Pancreas (tissue), 10 donors: ENCODE results near the gene ACTMAP. TPM values are rescaled to one million over a fixed set of nuclear protein-coding genes. Genes with fewer than 3 reads are reported as not detected.
"Not testable (repeated sequence)": the region's sequence is repeated elsewhere in the genome, so short reads cannot be mapped to it uniquely, and the experiment has no call there.

Experiments used
- ATAC-seq, 4 donors: fragments of 200-7000 bp; cut with Tn5 transposase; one replicate each; pipeline versions ENCODE4 v1.8.0 to v1.9.1; 2020; ENCODE audit warnings: mild to moderate bottlenecking in 4 of 4, moderate library complexity in 4 of 4
- DNase-seq, 6 donors: peaks; one replicate each; pipeline ENCODE4 v3.0.0-alpha.2; 2020
- FAIRE-seq: peaks from 2 replicates; lab custom pipeline; 2012; peaks lifted over from hg19 to GRCh38; lab: Jason Lieb, UNC
- H3K27ac ChIP-seq, 4 donors: fragments of 200-600 bp; sonication (generic); 1 replicate in 3 of 4; 2 replicates in 1 of 4; pipeline versions ENCODE4 v1.5.0 to v1.8.0; 2020
- H3K27me3 ChIP-seq, 4 donors: fragments of 200-600 bp; one replicate each; pipeline ENCODE4 v1.8.0; 2021
- H3K36me3 ChIP-seq, 3 donors: fragments of 200-600 bp; sonication (generic) in 1 of 3; one replicate each; pipeline versions ENCODE4 v1.5.0 to v1.8.0; 2020 to 2021
- H3K4me1 ChIP-seq, 3 donors: fragments of 200-600 bp; one replicate each; pipeline ENCODE4 v1.8.0; 2021
- H3K4me3 ChIP-seq, 4 donors: fragments of 200-600 bp; sonication (generic) in 2 of 4; one replicate each; pipeline versions ENCODE4 v1.5.0 to v1.8.0; 2020 to 2021
- H3K9me3 ChIP-seq, 4 donors: fragments of 200-600 bp; one replicate each; pipeline ENCODE4 v1.8.0; 2021
- WGBS, 2 donors: extraction: QIAGEN DNeasy Blood & Tissue Kit; methylation state at CpG; one replicate each; pipeline ENCODE4 v1.1.7; 2013; 5-methylcytosine and 5-hydroxymethylcytosine counted together
- intact Hi-C, 3 donors: fragments of 100-400 bp; cut with DNase I; formaldehyde crosslinking; loops; one replicate each; pipeline versions ENCODE4 v1.11.1 to v1.14.2; 2022
- polyA plus RNA-seq, 2 donors: library from polyadenylated mRNA; stranded (reverse); fragments of 200-250 nt; gene quantifications; one replicate each; pipeline ENCODE4 v1.2.3, GENCODE V29; 2013
- total RNA-seq, 6 donors: library from RNA; stranded (reverse); fragmentation: NEBNext Ultra II Directional in 4 of 6; extraction: Animal tissue kit (Norgen Biotek cat#: 25700) in 4 of 6; gene quantifications; one replicate each; pipeline versions ENCODE4 v1.2.1 to v1.2.4, GENCODE V29; 2021 to 2023
- TF ChIP-seq, protein P1 (sequence below), 4 donors: fragments of 200-600 bp; sonication (generic) in 3 of 4; IDR thresholded peaks; one replicate each; pipeline versions ENCODE4 v1.5.0 to v1.8.0; 2021; ENCODE audit warnings: antibody characterized with exemption in 4 of 4
- donor health status: healthy with polysubstance abuse.
- donor health status: DM: no; HTN: no; CAD: no; lungs with moderate emphysema.
- donor health status: DM: no; HTN: no; CAD: no.
- donor health status: control.
- donor health status: control.
- donor health status: Bipolar disorder and iron deficiency.
- donor health status: DM: yes; HTN: yes; CAD: no.
- donor health status: DM: no; HTN: no; CAD: no.
- donor health status: DM: no; HTN: no; CAD: no.
- donor health status: DM: yes; HTN: yes; CAD: no.

ACTMAP gene
- total and polyA plus RNA-seq, 8 donors = 3.2 to 10.1 (median 4.5) TPM

DNA sequence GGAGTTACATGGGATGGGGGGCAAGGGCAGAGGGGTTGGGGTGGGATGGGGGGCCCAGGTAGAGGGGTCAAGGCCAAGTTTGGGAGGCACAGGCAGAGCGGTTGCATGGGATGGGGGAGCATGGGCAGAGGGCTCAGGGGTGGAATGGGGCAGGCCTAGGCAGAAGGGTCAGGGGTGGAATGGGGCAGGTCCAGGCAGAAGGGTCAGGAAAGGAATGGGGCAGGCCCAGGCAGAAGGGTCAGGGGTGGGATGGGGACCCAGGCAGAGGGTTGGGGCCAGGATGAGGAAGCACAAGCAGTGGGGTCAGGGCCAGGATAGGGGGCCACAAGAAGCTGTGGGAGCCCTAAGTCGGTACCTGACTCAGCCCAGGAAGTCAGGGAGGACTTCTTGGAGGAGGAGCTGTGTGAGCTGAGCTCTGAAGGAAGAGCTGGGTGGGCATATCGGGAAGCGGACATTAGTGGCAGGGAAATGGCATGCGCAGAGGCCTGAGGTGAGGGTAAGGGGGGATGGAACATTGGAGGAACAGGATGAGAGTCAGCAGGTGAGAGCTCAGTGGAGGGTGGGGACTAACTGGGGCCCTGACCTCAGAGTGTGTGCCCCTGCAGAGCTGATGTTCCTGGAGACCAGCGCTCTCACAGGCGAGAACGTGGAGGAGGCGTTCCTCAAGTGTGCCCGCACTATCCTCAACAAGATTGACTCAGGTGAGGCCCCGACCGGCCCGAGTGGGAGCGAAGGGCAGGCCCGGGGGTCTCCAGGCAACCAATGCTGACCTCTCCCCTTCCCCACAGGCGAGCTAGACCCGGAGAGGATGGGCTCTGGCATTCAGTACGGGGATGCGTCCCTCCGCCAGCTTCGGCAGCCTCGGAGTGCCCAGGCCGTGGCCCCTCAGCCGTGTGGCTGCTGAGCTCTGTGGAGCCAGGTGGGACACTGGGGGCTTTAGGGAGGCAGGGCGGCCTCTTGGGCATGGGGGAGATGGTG, 36.1 kb upstream of the ACTMAP start:
- H3K27me3 ChIP-seq = no peaks in the 10 kb centered on the region
- intact Hi-C loops = no loop called here
- no peaks in the 10 kb centered on the region for H3K36me3 ChIP-seq
- ATAC-seq = no peak
- no peaks in the 10 kb centered on the region for H3K9me3 ChIP-seq
- DNase-seq = no peak
- H3K4me1 ChIP-seq = no peaks in the 10 kb centered on the region
- no peak overlapping the region for H3K27ac ChIP-seq
- 91 to 96% methylated on average over 25 of the region's 25 CpGs for WGBS, 2 donors
- H3K4me3 ChIP-seq = no peak overlapping the region
- FAIRE-seq = no peak
- TF ChIP-seq, protein P1, sequence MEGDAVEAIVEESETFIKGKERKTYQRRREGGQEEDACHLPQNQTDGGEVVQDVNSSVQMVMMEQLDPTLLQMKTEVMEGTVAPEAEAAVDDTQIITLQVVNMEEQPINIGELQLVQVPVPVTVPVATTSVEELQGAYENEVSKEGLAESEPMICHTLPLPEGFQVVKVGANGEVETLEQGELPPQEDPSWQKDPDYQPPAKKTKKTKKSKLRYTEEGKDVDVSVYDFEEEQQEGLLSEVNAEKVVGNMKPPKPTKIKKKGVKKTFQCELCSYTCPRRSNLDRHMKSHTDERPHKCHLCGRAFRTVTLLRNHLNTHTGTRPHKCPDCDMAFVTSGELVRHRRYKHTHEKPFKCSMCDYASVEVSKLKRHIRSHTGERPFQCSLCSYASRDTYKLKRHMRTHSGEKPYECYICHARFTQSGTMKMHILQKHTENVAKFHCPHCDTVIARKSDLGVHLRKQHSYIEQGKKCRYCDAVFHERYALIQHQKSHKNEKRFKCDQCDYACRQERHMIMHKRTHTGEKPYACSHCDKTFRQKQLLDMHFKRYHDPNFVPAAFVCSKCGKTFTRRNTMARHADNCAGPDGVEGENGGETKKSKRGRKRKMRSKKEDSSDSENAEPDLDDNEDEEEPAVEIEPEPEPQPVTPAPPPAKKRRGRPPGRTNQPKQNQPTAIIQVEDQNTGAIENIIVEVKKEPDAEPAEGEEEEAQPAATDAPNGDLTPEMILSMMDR (IDR thresholded peaks at IDR 0.05) = no peak

DNA sequence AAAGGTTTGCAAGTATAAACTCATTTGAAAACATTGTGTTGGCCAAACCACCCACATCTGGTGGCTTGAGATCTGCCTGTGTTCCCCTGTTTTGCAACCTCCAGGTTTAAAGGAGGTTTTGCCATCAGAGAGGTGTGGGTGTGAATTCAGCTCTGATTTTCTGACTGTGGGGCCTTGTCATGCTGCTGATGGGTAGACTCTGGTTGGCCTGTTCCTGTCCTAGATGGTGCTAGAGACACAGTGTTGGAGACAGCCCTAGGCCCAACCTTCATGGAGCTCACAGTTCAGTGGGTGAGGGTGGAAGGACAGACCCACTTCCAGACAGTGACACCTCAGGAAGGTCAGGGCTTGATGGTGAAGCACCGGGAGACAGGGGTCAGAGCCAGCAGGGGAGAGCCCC, 35.2 kb upstream of the ACTMAP start:
- Histone ChIP-seq H3K9me3 (no peaks in the 10 kb centered on the region), H3K4me1 (no peaks in the 10 kb centered on the region), H3K27me3 (no peaks in the 10 kb centered on the region), H3K27ac (no peak overlapping the region), H3K36me3 (no peaks in the 10 kb centered on the region), H3K4me3 (no peak overlapping the region)
- ATAC-seq = no peak
- intact Hi-C loops = no loop called here
- 71 to 90% methylated on average over 1 of the region's 1 CpG for WGBS, 2 donors
- no peak for FAIRE-seq
- DNase-seq = no peak
- TF ChIP-seq, protein P1 (IDR thresholded peaks at IDR 0.05) = no peak

DNA sequence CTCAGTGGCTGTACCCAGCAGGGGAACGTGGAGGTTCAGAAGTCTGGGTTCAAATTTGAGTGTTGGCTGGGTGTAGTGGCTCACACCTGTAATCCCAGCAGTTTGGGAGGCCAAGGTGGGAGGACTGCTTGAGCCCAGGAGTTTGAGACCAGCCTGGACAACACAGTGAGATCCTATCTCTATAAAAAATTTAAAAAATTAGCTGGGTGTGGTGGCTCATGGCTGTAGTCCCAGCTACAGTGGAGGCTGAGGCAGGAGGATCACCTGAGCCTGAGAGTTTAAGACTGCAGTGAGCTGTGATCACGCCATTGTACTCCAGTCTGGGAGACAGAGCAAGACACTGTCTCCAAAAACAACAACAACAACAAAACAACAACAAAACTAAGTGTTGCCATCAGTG, 33.9 kb upstream of the ACTMAP start:
- H3K36me3 ChIP-seq, intact Hi-C loops: not testable (repeated sequence)

DNA sequence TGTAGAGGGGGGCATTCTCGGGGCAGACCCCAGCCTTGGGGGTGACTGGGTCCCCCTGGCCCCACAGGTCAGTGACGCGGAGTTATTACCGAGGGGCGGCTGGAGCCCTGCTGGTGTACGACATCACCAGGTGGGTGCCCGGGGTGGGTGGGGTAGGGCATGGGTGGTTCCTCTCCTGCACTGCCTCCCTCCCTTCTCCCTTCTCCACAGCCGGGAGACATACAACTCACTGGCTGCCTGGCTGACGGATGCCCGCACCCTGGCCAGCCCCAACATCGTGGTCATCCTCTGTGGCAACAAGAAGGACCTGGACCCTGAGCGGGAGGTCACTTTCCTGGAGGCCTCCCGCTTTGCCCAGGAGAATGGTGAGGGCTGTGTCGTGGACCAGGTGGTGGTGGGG, 33.4 kb upstream of the ACTMAP start:
- Histone ChIP-seq H3K9me3 (no peaks in the 10 kb centered on the region), H3K27me3 (no peaks in the 10 kb centered on the region), H3K4me1 (peaks cover 0 to 5% (median 0%) of the 10 kb centered on the region in 3 donors), H3K4me3 (no peak overlapping the region), H3K27ac (no peak overlapping the region), H3K36me3 (no peaks in the 10 kb centered on the region)
- ATAC-seq (no peak), FAIRE-seq (no peak), DNase-seq (no peak)
- TF ChIP-seq, protein P1 (IDR thresholded peaks at IDR 0.05) = no peak
- intact Hi-C loops = no loop called here
- WGBS, 2 donors = 92 to 93% methylated on average over 14 of the region's 14 CpGs

More for the DNA sequence above, 33.9 kb upstream of the ACTMAP start:
- H3K27ac ChIP-seq, H3K9me3 ChIP-seq, FAIRE-seq, H3K27me3 ChIP-seq, H3K4me1 ChIP-seq, ATAC-seq, H3K4me3 ChIP-seq, DNase-seq: not testable (repeated sequence)
- 96 to 98% methylated on average over 2 of the region's 2 CpGs for WGBS, 2 donors

DNA sequence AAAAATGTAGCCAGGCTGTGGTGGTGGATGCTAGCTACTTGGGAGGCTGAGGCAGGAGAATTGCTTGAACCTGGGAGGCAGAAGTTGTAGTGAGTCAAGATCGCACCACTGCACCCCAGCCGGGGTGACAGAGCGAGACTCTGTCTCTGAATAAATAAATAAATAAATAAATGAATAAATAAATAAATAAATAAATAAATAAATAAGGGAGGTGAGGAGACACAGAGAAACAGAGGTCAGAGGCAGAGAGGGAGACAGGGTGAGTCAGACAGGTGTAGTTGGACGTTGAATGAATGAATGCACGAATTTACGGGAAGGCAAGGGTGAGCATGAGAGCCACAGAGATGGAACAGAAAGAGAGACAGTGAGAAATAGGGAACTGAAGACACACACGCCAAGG, 30.9 kb upstream of the ACTMAP start:
- no peaks in the 10 kb centered on the region for H3K27me3 ChIP-seq
- TF ChIP-seq, protein P1 (IDR thresholded peaks at IDR 0.05) = no peak
- no peak for FAIRE-seq
- no peak for ATAC-seq
- peaks cover 0 to 8% (median 0%) of the 10 kb centered on the region in 3 donors for H3K4me1 ChIP-seq
- H3K9me3 ChIP-seq = no peaks in the 10 kb centered on the region
- H3K27ac ChIP-seq = no peak overlapping the region
- H3K36me3 ChIP-seq = no peaks in the 10 kb centered on the region
- H3K4me3 ChIP-seq = no peak overlapping the region
- WGBS, 2 donors = 96 to 97% methylated on average over 7 of the region's 7 CpGs
- DNase-seq = no peak
- intact Hi-C loops = no loop called here
